NCI-H2107 treated with DMSO at 0.1 percent for 48 hours (cell line): ENCODE results near the gene HS6ST3.
"Not testable (repeated sequence)": the region's sequence is repeated elsewhere in the genome, so short reads cannot be mapped to it uniquely, and the experiment has no call there.

ENCODE experiments used
- DNase-seq: peaks from one replicate; lab custom pipeline; 2025; ENCODE audit not compliant: unreplicated experiment; lab: John Stamatoyannopoulos, UW

HS6ST3 gene

GRCh38 chr13:96772426-96772825, 682.5 kb downstream of the HS6ST3 start:
- no peak for DNase-seq

- DNase-seq: not testable (repeated sequence)
Observed at GRCh38 chr13:96778302-96778701, 688.4 kb downstream of the HS6ST3 start.

GRCh38 chr13:96779691-96780090, 689.8 kb downstream of the HS6ST3 start:
- DNase-seq: no peak

GRCh38 chr13:96780105-96780504, 690.2 kb downstream of the HS6ST3 start:
- DNase-seq: no peak

GRCh38 chr13:96781141-96781540, 691.2 kb downstream of the HS6ST3 start:
- no peak for DNase-seq

GRCh38 chr13:96782186-96782585, 692.3 kb downstream of the HS6ST3 start:
- no peak for DNase-seq

- no peak for DNase-seq
Observed at GRCh38 chr13:96783057-96783456, 693.1 kb downstream of the HS6ST3 start.

GRCh38 chr13:96783511-96783910, 693.6 kb downstream of the HS6ST3 start:
- no peak for DNase-seq

GRCh38 chr13:96785986-96786385, 696.1 kb downstream of the HS6ST3 start:
- DNase-seq: no peak

- no peak for DNase-seq
Observed at GRCh38 chr13:96792188-96792587, 702.3 kb downstream of the HS6ST3 start.

GRCh38 chr13:96792736-96793403, 703.0 kb downstream of the HS6ST3 start:
- DNase-seq: no peak

GRCh38 chr13:96793404-96793755, 703.5 kb downstream of the HS6ST3 start:
- no peak for DNase-seq

- DNase-seq: no peak
Observed at GRCh38 chr13:96794669-96795068, 704.8 kb downstream of the HS6ST3 start.

- DNase-seq: no peak
Observed at GRCh38 chr13:96795670-96796069, 705.8 kb downstream of the HS6ST3 start.

- no peak for DNase-seq
Observed at GRCh38 chr13:96796091-96796633, 706.3 kb downstream of the HS6ST3 start.

- no peak for DNase-seq
Observed at GRCh38 chr13:96797136-96797535, 707.2 kb downstream of the HS6ST3 start.

- no peak for DNase-seq
Observed at GRCh38 chr13:96803456-96804100, 713.7 kb downstream of the HS6ST3 start.

- DNase-seq: no peak
Observed at GRCh38 chr13:96804174-96804573, 714.3 kb downstream of the HS6ST3 start.

GRCh38 chr13:96806746-96807145, 716.8 kb downstream of the HS6ST3 start:
- DNase-seq: no peak

- DNase-seq: no peak
Observed at GRCh38 chr13:96809366-96810096, 719.6 kb downstream of the HS6ST3 start.

GRCh38 chr13:96810104-96810503, 720.2 kb downstream of the HS6ST3 start:
- no peak for DNase-seq

- DNase-seq: no peak
Observed at GRCh38 chr13:96811049-96811448, 721.1 kb downstream of the HS6ST3 start.
